Activated CD4-positive, alpha-beta T cell treated with anti-CD3 and anti-CD28 coated beads, Interleukin-2, amount 50 U/mL, for 16 hours (primary cell): ENCODE results near the gene RAP1GAP.

Source experiments
- DNase-seq: peaks from one replicate; pipeline ENCODE4 v3.0.0-alpha.2; 2020

RAP1GAP gene

DNA sequence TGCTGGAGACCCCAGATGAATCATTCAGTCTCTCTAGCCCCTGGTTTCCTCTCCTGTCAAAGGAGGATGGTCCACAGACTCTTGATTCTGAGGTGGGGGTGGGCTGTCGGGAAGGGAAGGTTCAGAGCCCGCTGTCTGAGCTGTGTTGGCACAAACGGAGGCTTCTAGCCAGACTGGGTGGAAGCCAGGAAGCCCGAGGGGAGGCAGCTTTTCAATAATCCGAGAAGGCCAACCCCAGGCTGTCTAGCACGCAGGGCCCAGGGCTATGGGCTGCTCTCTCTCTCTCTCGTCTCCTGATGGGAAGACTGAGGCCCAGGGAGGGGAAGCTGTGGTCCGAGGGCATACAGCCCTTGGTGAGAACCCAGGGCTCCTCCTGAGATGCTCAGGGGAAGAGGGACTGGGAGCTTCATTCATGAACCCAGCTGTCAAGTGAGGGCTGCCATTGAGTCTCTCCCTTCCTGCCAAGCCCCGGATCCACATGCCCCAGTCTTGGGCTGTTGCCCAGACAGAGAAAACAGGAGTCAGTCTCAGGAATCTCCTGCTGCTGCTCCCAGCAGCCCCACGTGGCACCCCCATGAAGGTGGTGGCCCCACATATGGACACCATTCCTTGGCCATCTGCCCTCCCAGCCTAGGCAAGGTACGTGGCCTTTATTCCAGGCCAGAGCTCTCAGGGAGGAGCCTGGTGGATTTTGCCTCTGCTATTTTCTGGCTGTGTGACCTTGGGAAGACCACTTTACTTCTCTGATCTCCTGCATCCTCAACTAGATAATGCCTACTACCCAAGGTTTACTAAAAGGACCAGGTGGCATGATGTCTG is 44.4 kb downstream of the RAP1GAP start:
- no peak for DNase-seq

DNA sequence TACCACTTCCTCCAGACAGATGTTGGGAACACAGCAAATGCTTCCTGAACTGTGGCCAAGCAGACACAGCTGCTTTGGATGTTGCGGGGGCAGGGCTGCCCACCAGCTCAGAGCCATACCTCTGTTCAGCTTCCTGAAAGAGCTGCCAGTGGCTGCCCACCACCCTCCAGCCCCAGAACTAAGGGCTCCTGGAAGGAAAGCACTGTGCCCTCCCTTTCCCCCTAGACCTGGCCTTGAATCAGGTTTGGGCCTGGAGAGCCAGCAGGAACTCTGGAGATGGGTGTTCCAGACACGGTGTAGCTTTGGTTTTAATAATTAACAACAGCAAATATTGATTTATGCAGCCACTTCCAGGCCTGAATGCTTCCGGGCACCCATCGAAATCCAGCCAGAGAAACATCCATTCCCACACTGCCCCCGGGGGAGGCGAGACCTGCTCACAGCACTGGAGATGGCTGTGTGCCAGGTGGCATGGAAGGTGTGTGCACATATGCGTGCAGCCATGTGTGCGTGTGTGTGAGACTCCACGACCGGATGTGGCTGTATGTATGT is 45.7 kb downstream of the RAP1GAP start:
- DNase-seq: no peak

GRCh38 chr1:21622466-21623315 is 46.5 kb downstream of the RAP1GAP start:
- peak; percentile 47 for DNase-seq

- no peak for DNase-seq
These were observed 47.3 kb downstream of the RAP1GAP start for GRCh38 chr1:21621761-21622436.

GRCh38 chr1:21621051-21621450 is 48.1 kb downstream of the RAP1GAP start:
- DNase-seq: no peak

DNA sequence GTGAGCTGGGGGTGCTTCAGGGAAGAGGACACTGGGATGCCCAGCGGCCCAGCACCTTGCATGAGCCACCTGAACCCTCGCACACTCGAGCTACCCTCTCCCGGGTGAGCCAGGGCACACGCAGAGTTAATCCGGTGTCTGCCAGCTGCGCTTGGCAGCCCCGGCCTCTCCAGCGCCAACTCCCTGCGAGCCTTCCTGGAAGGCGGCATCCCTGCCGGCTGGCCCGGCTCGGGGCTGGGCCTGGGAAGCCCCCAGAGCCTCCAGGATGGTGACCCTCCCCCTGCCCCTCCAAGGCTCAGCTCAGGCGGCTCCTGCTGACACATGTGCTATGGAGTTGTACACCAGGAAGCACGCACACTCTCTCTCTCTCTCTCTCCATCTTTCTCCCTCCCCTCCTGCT is 48.7 kb downstream of the RAP1GAP start:
- no peak for DNase-seq

- DNase-seq: no peak
These were observed 49.1 kb downstream of the RAP1GAP start for GRCh38 chr1:21620011-21620410.

GRCh38 chr1:21619375-21619947 is 49.7 kb downstream of the RAP1GAP start:
- DNase-seq: no peak

- no peak for DNase-seq
These were observed 50.4 kb downstream of the RAP1GAP start for GRCh38 chr1:21618561-21619374.

- DNase-seq: no peak
These were observed 51.1 kb downstream of the RAP1GAP start for GRCh38 chr1:21618059-21618458.

- DNase-seq: no peak
These were observed 51.9 kb downstream of the RAP1GAP start for GRCh38 chr1:21617126-21617738.

- DNase-seq: no peak
These were observed 52.8 kb downstream of the RAP1GAP start for GRCh38 chr1:21616372-21616771.

DNA sequence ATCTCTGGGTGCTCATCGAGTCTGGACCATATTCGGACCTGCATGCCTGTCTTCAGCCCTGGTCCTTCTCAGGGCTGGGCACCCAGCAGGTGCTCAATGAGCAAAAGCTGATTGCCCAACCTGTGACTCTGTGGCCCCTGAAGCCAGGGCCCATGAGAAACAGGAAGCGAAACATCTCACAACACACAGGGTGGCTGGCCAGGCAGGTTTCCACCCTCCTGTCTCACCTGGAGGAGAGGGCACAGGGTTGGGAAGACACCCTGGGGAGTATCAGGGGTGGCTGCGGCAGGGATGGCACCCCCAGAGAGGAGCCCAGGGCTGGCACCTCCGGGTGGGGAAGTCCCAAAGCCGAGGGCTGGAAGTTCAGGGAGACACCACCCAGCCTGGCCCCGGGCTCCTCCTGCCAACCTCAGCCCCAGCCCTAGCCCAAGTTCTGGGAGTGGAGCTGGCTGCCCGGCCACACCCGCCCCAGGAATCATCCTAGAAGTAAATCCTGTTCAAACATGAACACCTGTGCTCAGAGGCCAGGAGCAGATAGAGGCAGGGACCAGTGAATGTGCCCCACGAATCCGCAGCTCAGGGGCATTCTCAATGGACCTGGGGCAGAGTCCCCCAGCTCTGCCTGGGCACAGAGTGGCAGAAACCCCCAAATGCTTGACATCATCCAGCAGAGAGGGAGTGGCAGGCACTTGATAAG is 54.6 kb downstream of the RAP1GAP start:
- DNase-seq: no peak

- DNase-seq: no peak
These were observed 55.9 kb downstream of the RAP1GAP start for GRCh38 chr1:21613072-21613867.

DNA sequence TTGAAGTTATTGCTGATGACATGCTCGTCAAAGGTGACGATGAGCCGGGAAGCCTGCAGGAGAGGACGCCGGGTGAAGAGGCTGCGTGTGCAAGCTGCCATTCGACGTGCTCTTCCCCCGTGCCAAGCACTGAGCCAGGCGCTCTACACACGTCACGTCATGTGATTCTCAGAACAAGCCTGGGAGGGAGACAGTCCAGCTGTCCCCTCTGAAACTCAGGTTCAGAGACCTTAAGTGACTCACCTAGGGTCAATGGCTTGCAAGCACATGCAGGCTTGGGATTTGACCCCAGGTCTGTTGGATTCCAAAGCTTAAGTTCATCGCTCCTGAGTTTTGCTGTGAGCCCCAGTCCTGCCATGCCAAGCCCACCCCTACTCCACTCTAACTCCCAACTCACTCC is 57.1 kb downstream of the RAP1GAP start:
- DNase-seq: no peak

- no peak for DNase-seq
These were observed 58.0 kb downstream of the RAP1GAP start for GRCh38 chr1:21610989-21611785.

GRCh38 chr1:21610027-21610426 is 59.1 kb downstream of the RAP1GAP start:
- no peak for DNase-seq

DNA sequence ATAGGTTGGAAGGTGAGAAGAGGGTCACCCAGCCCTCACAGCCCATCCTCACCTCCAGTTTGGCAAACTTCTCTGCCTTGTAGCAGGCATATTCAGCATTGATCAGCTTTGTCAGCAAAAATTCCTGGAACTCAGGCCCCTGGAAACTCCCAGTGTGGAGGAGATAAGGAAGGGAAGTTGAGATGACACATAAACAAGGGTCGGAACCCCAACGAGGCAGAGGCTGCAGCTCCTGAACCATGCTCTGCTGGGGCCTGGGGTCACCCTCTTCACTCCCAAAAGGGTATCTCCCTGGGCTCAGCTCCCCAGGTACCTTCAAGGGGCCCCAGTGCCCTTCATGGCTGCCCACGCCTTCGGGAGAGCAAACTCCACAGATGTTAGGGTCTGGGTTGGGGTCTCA is 60.4 kb downstream of the RAP1GAP start:
- no peak for DNase-seq
